Measurements from ENCODE around the gene SMC3. TPM values are rescaled to one million over a fixed set of nuclear protein-coding genes. Genes with fewer than 3 reads are reported as not detected.

The SMC3 gene
- total and polyA plus RNA-seq, 4 donors = 7.2 to 26.4 (median 18.1) TPM

DNA sequence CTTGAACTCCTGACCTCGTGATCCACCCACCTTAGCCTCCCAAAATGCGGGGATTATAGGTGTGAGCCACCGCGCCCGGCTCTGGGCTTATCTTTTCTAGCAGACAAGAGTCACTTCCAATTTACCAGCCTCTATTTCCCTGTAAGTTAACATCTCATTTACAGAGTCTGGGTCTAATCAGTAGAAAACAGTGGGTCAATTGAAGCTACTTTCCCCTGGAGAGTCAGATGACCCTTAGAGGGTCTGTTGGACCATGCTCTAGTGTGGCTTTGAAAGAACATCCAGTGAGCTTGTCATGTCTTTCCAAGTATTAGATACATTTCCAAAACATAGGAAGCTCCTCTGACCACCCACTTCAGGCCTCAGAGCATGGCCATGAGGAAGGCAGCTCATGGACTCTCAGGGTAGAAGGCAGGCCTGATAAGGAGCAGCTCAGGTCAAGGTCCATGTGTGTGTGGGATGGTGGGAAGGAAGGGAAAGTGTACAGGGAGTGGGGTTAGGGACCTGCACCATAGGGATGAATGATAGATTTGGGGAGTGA lies 49.1 kb downstream of the SMC3 start:
- H3K4me1 ChIP-seq (ENCODE audit: control insufficient read depth in 4 of 4, insufficient read depth in 4 of 4, low read length in 3 of 4) = no peaks in the 10 kb centered on the region
- no peak overlapping the region for H3K4me3 ChIP-seq (ENCODE audit: low read depth in 1 of 3, low read length in 3 of 3)
- no peaks in the 10 kb centered on the region for H3K36me3 ChIP-seq (ENCODE audit: control insufficient read depth in 4 of 4, insufficient read depth in 3 of 4, low read depth in 1 of 4, low read length in 3 of 4)
- no peak overlapping the region for H3K9ac ChIP-seq (ENCODE audit: low read depth in 1 of 2, low read length in 2 of 2)
- over 99% methylated on average over 5 of the region's 5 CpGs for WGBS
- no peak overlapping the region for H3K27ac ChIP-seq (ENCODE audit: low read depth in 1 of 2, low read length in 2 of 2)
- H3K9me3 ChIP-seq (ENCODE audit: control insufficient read depth in 4 of 4, low read length in 3 of 4) = no peaks in the 10 kb centered on the region
- DNase-seq (ENCODE audit: low spot score) = no peak
- TF ChIP-seq SP1 (IDR thresholded peaks at IDR 0.05) (no peak), TAF1 (conservative IDR thresholded peaks at IDR 0.05) (no peak), YY1 (IDR thresholded peaks at IDR 0.05) (no peak), EGR1 (IDR thresholded peaks at IDR 0.05; ENCODE audit: low read depth in 2 of 2) (no peak)
- TF ChIP-seq, protein P1, sequence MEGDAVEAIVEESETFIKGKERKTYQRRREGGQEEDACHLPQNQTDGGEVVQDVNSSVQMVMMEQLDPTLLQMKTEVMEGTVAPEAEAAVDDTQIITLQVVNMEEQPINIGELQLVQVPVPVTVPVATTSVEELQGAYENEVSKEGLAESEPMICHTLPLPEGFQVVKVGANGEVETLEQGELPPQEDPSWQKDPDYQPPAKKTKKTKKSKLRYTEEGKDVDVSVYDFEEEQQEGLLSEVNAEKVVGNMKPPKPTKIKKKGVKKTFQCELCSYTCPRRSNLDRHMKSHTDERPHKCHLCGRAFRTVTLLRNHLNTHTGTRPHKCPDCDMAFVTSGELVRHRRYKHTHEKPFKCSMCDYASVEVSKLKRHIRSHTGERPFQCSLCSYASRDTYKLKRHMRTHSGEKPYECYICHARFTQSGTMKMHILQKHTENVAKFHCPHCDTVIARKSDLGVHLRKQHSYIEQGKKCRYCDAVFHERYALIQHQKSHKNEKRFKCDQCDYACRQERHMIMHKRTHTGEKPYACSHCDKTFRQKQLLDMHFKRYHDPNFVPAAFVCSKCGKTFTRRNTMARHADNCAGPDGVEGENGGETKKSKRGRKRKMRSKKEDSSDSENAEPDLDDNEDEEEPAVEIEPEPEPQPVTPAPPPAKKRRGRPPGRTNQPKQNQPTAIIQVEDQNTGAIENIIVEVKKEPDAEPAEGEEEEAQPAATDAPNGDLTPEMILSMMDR (IDR thresholded peaks at IDR 0.05; ENCODE audit: low read depth, low read length, missing input control) = no peak
- TF ChIP-seq, protein P2, sequence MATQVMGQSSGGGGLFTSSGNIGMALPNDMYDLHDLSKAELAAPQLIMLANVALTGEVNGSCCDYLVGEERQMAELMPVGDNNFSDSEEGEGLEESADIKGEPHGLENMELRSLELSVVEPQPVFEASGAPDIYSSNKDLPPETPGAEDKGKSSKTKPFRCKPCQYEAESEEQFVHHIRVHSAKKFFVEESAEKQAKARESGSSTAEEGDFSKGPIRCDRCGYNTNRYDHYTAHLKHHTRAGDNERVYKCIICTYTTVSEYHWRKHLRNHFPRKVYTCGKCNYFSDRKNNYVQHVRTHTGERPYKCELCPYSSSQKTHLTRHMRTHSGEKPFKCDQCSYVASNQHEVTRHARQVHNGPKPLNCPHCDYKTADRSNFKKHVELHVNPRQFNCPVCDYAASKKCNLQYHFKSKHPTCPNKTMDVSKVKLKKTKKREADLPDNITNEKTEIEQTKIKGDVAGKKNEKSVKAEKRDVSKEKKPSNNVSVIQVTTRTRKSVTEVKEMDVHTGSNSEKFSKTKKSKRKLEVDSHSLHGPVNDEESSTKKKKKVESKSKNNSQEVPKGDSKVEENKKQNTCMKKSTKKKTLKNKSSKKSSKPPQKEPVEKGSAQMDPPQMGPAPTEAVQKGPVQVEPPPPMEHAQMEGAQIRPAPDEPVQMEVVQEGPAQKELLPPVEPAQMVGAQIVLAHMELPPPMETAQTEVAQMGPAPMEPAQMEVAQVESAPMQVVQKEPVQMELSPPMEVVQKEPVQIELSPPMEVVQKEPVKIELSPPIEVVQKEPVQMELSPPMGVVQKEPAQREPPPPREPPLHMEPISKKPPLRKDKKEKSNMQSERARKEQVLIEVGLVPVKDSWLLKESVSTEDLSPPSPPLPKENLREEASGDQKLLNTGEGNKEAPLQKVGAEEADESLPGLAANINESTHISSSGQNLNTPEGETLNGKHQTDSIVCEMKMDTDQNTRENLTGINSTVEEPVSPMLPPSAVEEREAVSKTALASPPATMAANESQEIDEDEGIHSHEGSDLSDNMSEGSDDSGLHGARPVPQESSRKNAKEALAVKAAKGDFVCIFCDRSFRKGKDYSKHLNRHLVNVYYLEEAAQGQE (IDR thresholded peaks at IDR 0.05) = no peak
- no peaks in the 10 kb centered on the region for H3K27me3 ChIP-seq (ENCODE audit: control insufficient read depth in 4 of 4, insufficient read depth in 4 of 4, low read length in 3 of 4)

GRCh38 chr10:110617425-110618229 lies 50.1 kb downstream of the SMC3 start:
- H3K9me3 ChIP-seq (ENCODE audit: control insufficient read depth in 4 of 4, low read length in 3 of 4) = no peaks in the 10 kb centered on the region
- no peak for DNase-seq (ENCODE audit: low spot score)
- H3K27ac ChIP-seq (ENCODE audit: low read depth in 1 of 2, low read length in 2 of 2) = no peak overlapping the region
- H3K36me3 ChIP-seq (ENCODE audit: control insufficient read depth in 4 of 4, insufficient read depth in 3 of 4, low read depth in 1 of 4, low read length in 3 of 4) = no peaks in the 10 kb centered on the region
- H3K4me1 ChIP-seq (ENCODE audit: control insufficient read depth in 4 of 4, insufficient read depth in 4 of 4, low read length in 3 of 4) = no peaks in the 10 kb centered on the region
- H3K27me3 ChIP-seq (ENCODE audit: control insufficient read depth in 4 of 4, insufficient read depth in 4 of 4, low read length in 3 of 4) = no peaks in the 10 kb centered on the region
- 93% methylated on average over 7 of the region's 7 CpGs for WGBS
- no peak overlapping the region for H3K4me3 ChIP-seq (ENCODE audit: low read depth in 1 of 3, low read length in 3 of 3)
- no peak overlapping the region for H3K9ac ChIP-seq (ENCODE audit: low read depth in 1 of 2, low read length in 2 of 2)
- no peak for TF ChIP-seq RXRA (IDR thresholded peaks at IDR 0.05)
- TF ChIP-seq HNF4A (conservative IDR thresholded peaks at IDR 0.05) = no peak
- no peak for TF ChIP-seq MAX (IDR thresholded peaks at IDR 0.05)
- TF ChIP-seq EGR1 (IDR thresholded peaks at IDR 0.05; ENCODE audit: low read depth in 2 of 2) = no peak
- TF ChIP-seq NR2F2 (IDR thresholded peaks at IDR 0.05) = no peak
- TF ChIP-seq ATF3 (IDR thresholded peaks at IDR 0.05) = no peak
- TF ChIP-seq FOXA2 (IDR thresholded peaks at IDR 0.05) = no peak
- TF ChIP-seq JUND (IDR thresholded peaks at IDR 0.05) = no peak
- no peak for TF ChIP-seq SP1 (IDR thresholded peaks at IDR 0.05)
- TF ChIP-seq YY1 (IDR thresholded peaks at IDR 0.05) = no peak
- TF ChIP-seq, protein P2 (IDR thresholded peaks at IDR 0.05) = no peak
- no peak for TF ChIP-seq GABPA (IDR thresholded peaks at IDR 0.05 in 1 of 2, conservative IDR thresholded peaks at IDR 0.05 in 1 of 2)
- TF ChIP-seq, protein P1 (IDR thresholded peaks at IDR 0.05; ENCODE audit: low read depth, low read length, missing input control) = no peak
- TF ChIP-seq, protein P3, sequence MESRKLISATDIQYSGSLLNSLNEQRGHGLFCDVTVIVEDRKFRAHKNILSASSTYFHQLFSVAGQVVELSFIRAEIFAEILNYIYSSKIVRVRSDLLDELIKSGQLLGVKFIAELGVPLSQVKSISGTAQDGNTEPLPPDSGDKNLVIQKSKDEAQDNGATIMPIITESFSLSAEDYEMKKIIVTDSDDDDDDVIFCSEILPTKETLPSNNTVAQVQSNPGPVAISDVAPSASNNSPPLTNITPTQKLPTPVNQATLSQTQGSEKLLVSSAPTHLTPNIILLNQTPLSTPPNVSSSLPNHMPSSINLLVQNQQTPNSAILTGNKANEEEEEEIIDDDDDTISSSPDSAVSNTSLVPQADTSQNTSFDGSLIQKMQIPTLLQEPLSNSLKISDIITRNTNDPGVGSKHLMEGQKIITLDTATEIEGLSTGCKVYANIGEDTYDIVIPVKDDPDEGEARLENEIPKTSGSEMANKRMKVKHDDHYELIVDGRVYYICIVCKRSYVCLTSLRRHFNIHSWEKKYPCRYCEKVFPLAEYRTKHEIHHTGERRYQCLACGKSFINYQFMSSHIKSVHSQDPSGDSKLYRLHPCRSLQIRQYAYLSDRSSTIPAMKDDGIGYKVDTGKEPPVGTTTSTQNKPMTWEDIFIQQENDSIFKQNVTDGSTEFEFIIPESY (IDR thresholded peaks at IDR 0.05) = no peak
- no peak for TF ChIP-seq RAD21 (IDR thresholded peaks at IDR 0.05)
